ENCODE measurements around the gene ATRIP.

DNA sequence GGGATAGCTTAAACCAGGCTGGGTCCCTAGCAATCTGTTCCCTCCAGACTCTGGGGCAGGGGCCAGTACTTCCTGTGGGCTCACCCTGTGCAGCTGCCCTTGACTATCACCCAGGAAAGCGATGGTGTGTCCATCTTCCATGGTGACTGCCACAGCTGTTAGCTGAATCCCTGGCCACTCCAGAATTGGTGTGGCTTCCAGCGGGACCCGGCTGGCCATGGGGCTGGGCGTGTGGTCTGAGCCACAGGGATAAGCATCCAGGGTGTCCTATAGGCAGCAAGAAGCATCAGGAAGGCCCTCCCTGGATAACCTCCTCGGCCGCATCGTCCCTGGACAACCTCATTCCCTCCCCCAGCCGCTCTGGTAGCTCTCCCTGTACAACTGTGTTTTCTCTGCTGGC is 23.9 kb upstream of the ATRIP start:
- TF ChIP-seq, protein P1, sequence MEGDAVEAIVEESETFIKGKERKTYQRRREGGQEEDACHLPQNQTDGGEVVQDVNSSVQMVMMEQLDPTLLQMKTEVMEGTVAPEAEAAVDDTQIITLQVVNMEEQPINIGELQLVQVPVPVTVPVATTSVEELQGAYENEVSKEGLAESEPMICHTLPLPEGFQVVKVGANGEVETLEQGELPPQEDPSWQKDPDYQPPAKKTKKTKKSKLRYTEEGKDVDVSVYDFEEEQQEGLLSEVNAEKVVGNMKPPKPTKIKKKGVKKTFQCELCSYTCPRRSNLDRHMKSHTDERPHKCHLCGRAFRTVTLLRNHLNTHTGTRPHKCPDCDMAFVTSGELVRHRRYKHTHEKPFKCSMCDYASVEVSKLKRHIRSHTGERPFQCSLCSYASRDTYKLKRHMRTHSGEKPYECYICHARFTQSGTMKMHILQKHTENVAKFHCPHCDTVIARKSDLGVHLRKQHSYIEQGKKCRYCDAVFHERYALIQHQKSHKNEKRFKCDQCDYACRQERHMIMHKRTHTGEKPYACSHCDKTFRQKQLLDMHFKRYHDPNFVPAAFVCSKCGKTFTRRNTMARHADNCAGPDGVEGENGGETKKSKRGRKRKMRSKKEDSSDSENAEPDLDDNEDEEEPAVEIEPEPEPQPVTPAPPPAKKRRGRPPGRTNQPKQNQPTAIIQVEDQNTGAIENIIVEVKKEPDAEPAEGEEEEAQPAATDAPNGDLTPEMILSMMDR (IDR thresholded peaks at IDR 0.05; ENCODE audit: low read depth, low read length): no peak
- no peak for TF ChIP-seq EZH2phosphoT487 (IDR thresholded peaks at IDR 0.05; ENCODE audit: low read depth)

Data from OCI-LY3 (cell line).